Activated CD4-positive, alpha-beta T cell treated with anti-CD3 and anti-CD28 coated beads, Interleukin-2, amount 50 U/mL, for 48 hours (primary cell): ENCODE measurements around the gene PDILT.
"Not testable (repeated sequence)": the region's sequence is repeated elsewhere in the genome, so short reads cannot be mapped to it uniquely, and the experiment has no call there.

Source experiments
- DNase-seq, 2 experiments: peaks; one replicate each; pipeline ENCODE4 v3.0.0-alpha.2; 2020

PDILT gene

GRCh38 chr16:20355114-20355782 is 49.3 kb downstream of the PDILT start:
- DNase-seq, result no peak

GRCh38 chr16:20353379-20353778 is 51.2 kb downstream of the PDILT start:
- DNase-seq, result no peak

DNA sequence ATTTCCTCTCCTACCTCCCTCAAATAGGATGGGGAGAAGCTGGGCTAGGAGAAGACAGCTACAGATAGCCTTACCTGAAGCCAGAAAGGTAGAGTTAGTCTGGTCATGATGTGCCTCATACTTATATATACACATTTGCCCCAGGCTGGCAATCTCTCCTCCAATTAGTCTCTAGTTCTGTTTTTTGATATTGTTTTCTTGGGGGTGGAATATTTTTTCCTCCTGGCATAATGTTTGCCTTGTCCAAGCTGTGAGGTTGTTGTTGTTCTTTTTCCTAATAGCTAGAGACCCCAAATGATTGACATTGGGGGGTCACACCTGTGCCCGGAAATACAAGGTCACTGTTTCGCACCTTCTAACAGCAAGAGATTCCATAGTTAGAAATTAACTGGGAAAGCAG is 51.9 kb downstream of the PDILT start, which contains the start of gene UMOD:
TSS of gene UMOD (minus strand) at position 101 of the 400 bp plus-strand sequence. CDS start 1,978 bp downstream, outside the sequence.
- DNase-seq, result no peak

DNA sequence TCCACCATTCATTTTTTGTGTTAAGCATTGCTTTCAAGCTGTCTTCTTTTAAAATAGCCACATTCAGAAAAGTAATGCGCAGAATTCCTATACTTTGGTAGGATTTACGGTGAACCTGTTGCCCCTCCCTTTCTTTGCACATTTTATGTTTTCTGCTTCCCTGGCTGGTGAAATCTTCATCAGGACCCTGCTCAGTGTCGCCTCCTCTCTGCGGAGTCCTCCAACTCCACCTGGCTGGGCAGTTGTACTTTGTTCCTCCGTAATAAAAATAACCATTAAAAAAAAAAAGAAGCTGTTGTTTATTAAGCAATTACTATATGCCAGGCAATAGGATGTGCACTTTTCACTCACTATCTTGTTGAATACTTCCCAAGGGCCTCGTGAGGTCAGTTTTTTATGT is 54.9 kb downstream of the PDILT start:
- DNase-seq, result no peak

DNA sequence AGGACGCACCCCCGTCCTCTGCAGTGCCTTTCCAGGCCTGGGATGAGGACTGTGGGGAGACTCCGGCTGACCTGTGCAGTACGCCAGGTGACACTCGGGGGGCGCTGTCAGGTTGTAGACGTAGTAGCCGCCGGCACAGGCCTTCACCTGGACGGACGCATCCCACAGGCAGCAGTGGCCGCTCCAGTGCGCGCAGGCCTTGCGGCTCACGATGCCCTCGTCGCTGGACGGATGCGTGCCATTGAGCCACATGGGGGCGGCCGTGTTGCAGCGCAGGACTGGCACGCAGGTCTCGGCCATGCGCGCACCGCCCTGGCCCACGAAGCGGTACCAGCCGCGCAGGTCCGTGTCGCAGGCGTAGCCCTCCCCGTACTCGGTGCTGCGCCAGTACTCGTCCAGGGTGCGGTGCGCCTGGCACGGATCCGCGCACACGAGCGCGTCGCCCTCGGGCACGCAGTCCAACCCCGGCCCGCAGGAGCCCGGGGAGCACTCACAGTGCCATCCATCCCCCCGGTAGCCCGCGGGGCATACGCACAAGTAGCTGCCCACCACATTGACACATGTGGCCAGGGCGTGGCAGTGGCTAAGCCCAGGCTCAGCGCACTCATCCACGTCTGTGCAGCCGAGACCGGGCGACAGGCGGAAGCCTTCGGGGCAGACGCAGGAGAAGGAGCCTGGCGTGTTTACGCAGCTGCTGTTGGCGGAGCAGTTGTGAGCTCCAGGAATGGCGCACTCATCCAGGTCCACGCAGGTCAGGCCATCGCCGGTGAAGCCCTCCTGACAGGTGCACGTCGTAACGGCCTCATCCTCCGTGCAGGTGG is 56.0 kb downstream of the PDILT start:
- DNase-seq, result peak in 1 of 2 experiments; percentile 0

- DNase-seq, result no peak
Measured at GRCh38 chr16:20347666-20348364, 56.7 kb downstream of the PDILT start.

DNA sequence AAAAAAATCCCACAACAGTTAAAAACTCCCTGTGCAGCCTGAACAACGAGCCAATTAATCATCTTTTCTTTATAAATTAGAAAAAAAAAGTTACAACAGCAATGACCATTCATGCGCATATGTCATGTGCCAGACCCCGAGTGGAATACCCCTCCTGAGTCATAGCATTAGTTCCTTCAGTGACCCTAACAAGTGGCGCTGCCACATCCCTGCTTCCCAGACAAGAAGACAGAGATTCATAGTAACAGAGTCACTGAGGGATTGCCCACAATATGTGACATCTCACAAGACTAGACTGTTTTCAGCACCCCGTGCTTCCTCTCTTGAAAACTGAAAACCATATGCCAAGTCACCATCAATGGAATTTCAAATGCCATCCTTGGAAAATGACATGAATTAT is 59.9 kb downstream of the PDILT start:
- DNase-seq, result no peak

- DNase-seq, result no peak
Measured at GRCh38 chr16:20339744-20340143, 64.8 kb downstream of the PDILT start.

GRCh38 chr16:20336955-20337354 is 67.6 kb downstream of the PDILT start:
- no peak for DNase-seq

- DNase-seq, result no peak
Measured at GRCh38 chr16:20334396-20334795, 70.1 kb downstream of the PDILT start.

- DNase-seq, result no peak
Measured at GRCh38 chr16:20333120-20333519, 71.4 kb downstream of the PDILT start.

DNA sequence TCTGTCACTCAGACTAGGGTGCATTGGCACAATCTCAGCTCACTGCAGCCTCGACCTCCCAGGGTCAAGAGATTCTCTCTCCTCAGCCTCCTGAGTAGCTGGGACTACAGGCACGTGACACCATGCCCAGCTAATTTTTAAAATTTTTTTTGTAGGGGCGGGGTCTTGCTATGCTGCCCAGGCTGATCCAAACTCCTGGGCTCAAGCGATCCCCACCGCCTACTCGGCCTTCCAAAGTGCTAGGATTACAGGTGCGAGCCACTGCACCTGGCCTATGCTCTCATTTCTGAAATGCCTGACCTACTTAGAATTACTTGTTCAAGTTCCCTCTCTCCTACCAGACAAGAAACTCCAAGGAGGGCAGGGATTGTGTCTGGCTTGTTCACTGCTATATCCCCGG is 72.1 kb downstream of the PDILT start:
- DNase-seq, result no peak

- no peak for DNase-seq
Measured at GRCh38 chr16:20331635-20332034, 72.9 kb downstream of the PDILT start.

DNA sequence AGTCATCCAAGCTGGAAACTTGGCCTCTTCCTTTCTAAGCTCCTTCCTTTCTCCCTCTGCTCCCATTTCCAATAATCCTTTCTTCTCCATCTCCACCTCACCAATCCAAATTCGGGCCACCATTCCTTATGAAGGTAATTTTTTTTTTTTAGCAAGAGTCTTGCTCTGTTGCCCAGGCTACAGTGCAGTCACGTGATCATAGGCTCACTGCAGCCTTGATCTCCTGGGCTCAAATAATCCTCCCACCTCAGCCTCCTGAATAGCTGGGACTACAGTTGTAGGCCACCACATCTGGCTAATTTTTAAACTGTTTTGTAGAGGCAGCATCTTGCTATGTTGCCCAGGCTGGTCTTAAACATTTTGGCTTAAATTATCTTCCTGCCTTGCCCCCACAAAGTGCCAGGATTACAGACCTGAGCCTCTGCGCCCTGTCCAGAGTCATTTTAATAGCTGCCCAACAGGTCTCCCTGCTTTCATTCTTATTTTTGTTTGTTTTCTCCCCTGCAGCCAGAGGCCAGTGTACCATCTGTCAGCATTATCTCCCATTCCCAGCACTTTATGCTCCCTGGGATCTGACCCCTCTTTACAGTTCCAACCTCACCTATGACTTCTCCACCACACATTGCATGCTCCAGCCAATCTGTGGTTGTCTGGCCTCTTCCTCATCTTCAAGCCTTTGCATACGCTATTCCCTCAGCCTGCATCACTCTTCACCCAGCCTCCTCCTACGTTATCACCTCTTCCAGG is 75.0 kb downstream of the PDILT start:
- no peak for DNase-seq

DNA sequence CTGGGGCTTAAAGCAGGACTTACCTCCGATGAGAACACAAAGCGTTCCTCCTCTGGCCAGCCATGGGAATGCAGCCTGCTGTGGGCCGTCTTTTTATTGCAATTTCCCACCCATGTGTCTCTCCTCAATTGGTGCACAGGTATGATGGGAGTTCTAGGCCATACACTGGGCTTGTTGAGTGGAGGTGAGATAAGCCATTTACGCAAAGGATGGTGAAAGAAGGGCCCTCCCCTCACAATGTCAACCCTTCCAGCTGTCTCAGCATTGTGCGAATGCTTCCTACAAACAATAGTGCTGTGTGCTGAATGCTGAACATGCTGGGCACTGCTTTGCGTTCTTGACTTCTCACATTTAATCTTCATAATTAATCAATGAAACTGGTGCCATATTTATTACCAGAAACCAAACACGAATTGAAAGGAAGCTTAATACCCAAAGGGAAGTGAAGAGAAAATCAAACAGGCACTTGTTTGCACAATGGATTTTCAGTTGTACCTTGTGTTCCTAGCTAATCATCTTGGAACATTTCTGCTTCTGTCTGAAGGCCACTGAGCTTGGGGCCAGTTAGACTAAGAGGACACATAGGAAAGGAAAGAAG is 77.0 kb downstream of the PDILT start, which contains the start of gene GP2:
TSS of gene GP2 (minus strand) at position 70 of the 598 bp plus-strand sequence. CDS start 1,082 bp downstream, outside the sequence.
- no peak for DNase-seq

GRCh38 chr16:20326321-20326720 is 78.2 kb downstream of the PDILT start:
- DNase-seq, result no peak

DNA sequence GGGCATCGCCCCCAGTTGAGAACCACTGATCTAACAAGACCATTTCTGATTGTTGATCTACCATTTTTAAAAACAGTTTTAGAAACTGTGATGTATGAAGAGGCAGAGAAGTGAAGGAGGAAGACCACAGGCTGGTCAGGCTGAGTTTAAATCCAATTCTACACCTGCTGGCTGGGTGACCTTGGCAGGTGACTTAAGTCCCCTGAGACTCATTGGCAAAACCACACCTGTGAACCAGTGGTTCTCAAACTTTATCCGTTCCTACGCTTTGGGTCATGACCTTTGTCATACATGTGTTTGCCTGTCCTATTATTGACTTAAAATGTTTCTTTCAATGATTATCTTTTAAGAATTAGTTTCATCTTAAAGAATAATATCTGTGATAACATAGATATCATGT is 79.5 kb downstream of the PDILT start:
- DNase-seq, result no peak

DNA sequence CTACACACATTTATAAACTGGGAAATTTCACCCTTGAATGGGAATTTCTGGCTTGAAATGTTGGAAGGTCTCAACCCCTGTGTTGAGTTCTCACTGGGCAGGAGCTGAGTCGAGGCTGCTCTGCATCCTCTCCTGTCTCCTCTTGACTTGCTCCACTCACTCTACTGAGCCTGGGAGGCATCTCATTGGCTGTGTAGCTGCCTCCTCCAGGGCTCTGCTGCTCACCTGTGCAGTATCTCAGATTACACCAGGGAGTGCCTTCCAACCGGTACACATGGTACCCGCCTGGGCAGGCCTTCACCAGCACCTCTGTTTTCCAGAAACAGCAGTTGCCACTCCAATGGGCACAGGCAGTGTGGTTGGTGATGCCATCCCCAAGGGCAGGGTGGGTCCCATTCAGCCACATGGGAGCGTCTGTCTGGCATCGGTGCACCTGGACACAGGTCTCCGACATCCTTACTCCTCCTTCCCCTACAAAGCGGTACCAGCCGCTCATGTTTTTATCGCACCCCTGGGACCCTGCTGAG is 80.9 kb downstream of the PDILT start:
- DNase-seq, result no peak

DNA sequence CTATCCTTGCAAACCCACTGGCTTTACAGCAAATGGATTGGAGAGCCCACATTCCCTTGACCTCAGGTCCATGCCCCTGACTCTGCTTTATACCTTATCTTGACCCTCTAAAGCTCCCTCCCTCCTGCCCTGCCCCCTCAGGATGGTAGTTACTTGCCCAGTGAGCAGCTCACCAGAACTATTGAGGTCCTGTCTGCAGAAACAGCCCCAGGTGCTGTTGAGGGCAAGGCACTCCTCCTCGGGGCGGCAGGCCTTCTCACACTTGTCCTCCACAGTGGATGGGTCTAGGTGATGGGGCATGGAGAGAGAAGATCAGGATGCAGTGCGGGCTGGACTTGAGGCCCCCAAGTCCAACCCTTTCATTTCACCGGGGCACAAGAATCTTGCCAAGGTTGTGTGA is 81.8 kb downstream of the PDILT start:
- no peak for DNase-seq

GRCh38 chr16:20321671-20322070 is 82.9 kb downstream of the PDILT start:
- no peak for DNase-seq

DNA sequence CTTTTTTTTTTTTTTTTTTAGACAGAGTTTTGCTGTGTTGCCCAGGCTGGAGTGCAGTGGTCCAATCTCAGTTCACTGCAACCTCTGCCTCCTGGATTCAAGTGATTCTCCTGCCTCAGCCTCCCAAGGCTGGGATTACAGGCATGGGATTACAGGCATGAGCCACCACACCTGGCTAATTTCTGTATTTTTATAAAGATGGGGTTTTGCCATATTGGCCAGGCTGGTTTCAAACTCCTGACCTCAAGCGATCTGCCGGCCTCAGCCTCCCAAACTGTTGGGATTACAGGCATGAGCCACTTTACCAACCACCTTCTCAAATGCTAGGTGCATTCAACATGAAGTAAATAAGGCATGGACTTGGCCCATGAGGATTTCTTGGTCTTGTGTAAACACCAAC is 83.5 kb downstream of the PDILT start:
- DNase-seq, result not testable (repeated sequence)

DNA sequence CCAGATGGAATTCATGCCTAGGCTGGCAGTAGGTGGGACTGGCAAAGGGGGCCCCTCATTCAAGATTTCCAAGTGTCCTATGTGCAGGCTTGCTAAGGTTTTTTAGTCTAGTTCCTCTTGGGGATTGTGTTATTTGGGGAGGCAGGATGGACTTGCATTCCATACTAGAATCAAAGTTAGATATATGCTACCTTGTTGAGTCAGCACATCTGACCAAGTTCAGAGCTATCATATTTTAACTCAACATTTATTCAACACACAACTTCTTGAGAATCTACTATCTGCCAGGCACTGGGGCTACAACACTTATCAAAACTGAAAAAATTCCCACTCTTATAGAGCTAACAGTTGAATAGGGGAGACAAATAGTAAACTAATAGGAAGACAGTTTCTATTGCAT is 83.9 kb downstream of the PDILT start:
- no peak for DNase-seq
